NCI-H187 treated with DMSO at 0.1 percent for 48 hours (cell line): Measurements from ENCODE around the gene NAT10.

Experiments used
- DNase-seq: peaks from one replicate; lab custom pipeline; 2025; lab: John Stamatoyannopoulos, UW

The NAT10 gene

DNA sequence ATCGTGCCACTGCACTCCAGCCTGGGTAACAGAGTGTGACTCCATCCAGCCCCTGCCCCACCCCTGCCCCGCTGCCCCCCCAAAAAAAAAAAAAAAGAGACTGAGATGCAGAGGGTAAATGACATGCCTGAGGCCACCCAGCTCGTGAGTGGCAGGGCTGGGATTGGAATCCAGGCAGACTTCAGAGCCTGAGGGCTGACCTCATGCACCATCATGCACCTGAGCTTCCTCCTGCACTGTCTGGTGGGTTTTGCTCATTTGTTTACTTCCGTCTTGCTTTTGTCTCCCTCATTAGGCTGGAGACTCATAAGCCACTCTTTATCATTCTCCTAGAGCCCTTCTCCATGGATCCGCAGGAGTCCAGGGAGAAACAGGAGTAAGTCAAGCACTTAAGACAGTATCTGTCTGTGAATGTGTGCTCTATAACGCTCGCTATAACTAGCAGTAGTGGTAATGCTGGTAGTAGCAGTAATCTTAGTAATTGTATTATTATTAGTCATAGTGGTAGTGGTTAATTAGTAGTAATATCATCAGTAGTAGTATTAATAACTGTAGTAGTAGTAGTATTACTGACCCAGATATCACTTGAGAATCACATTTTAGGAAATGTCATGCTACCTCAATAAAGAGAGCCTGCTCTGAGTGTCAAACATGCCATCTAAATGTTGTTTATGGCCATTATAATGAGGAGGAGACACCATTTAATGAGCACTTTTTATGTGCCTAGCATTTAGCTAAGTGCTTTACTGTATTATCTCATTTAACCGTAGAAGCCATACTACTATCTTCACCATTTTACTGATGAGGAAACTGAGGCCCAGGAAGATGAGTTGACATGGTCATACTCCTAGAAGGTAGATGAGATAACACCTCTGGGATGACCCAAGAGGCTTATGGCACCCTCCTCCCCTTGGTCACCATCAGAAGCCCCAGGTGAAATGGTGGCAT, 85.0 kb downstream of the NAT10 start:
- no peak for DNase-seq

DNA sequence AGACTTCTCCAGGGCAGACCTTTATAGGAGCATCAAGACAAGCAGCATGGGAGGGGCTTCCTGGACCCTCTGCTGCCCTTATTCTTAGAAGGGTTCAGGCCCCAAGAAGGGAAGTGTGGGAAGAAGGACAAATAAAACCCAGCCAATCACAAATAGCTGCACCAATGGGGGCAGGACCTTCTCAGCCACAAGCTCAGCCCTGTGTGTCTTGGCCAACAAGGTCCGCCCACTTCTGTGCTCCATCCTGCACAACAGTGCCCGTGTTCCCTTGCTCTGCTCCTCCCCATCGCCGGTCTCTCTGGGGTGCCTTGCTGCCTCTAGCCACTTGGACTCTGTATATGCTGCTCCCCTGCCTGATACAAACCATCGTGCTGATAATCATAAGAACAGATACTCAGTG, 86.1 kb downstream of the NAT10 start:
- DNase-seq = no peak

DNA sequence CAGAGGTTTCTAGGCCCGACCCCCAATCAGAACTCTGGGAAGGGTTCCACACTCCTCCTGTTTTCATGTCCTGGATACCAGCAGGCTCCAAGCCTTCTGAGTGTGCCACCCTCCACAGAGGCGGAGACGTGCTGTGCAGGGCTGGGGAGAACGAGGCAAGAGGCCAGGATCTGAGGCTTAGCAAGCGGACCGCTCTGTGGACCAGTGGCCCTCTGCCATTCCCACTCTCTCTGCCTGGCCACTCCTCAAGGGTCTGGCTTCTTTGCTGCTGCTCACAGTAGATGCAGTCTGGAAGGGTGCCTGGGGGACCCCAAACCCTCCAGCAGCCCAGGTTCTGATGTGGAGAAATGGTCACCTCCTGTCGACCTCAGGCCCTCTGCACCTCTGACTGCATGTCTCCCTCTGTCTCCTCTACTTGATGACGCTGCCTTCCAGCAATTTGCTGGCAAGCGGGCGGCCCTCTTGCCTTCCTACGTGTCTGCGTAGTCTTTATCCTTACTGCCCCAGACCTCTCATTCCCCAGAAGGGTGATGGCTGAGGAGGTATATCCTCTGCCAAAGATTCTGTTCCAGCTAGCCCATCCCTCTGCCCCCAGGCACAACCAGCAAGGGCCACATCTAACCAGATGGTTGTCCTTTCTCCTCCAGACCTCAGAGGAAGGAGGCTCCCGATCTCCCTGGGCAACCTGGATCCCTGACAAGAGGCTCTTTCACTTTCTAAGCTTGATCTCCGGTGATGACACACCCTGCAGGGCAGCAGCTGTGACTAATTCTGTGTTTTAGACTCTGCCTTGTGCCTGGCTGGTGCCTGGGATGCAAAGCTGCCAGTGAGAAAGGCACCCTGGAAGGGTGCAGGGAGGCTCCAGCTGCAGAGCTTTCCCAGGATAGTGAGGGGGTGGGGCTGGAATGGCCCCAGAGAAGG, 87.3 kb downstream of the NAT10 start:
- no peak for DNase-seq

DNA sequence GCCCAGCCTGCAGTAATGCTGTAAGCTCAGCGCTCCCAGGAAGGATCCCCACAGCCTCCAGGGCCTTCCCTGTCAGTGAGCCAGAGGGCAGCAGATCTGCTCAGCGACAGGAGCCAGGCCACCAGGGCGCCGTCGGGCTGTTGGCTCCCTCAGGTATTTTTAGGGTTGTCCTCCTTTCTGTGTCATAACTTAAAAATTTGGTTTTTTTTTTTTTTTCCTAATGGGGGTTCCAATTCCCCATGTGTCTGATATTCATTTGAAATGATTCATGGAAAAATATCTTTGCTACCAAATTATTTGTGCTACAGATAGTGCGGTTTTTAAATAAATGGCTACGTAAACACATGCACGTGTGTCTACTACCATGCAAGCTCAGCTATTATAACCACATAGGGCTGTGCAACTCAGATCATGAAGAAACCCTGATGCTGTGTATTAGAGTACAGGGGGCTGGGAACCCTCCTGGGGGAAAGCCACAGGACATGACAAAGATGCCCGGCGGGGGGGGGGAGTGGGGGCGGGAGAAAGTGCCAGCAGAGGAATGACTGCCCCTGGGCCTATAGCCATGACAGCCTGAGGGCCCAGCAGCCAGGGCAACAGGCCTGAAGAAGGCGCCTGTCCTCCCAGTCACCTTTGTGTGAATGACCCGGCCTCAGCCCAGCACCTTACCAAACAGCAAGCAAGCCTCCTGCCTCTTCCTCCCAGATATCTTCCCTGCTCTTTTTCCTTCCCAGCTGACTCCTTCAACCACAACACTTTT, 89.3 kb downstream of the NAT10 start:
- DNase-seq = no peak
